Transverse colon (tissue), 4 donors: ENCODE measurements around the gene ABCA1. TPM values are rescaled to one million over a fixed set of nuclear protein-coding genes. Genes with fewer than 3 reads are reported as not detected.

Experiments used
- DNase-seq: peaks from one replicate; pipeline ENCODE4 v3.0.0-alpha.2; 2019
- H3K27ac ChIP-seq, 4 donors: fragments of 200-600 bp; sonication (generic); 2 replicates each; pipeline ENCODE4 v1.5.1; 2016 to 2018; ENCODE audit warnings: inconsistent platforms in 4 of 4
- H3K27me3 ChIP-seq: fragments of 200-600 bp; sonication (generic); 2 replicates; pipeline ENCODE4 v1.5.1; 2017; ENCODE audit warnings: inconsistent platforms
- H3K36me3 ChIP-seq, 4 donors: fragments of 200-600 bp; sonication (generic); 2 replicates each; pipeline ENCODE4 v1.5.1; 2017 to 2019; ENCODE audit warnings: inconsistent platforms in 4 of 4
- H3K4me1 ChIP-seq, 4 donors: fragments of 200-600 bp; sonication (generic); 2 replicates each; pipeline ENCODE4 v1.5.1; 2017 to 2020; ENCODE audit warnings: inconsistent platforms in 4 of 4
- H3K4me3 ChIP-seq, 4 donors: fragments of 200-600 bp; sonication (generic); 1 replicate in 1 of 4; 2 replicates in 3 of 4; pipeline versions ENCODE4 v1.5.1 to v1.6.1; 2017 to 2019; ENCODE audit warnings: inconsistent platforms in 4 of 4
- H3K9me3 ChIP-seq, 2 donors: fragments of 200-600 bp; sonication (generic); 2 replicates each; pipeline ENCODE4 v1.5.1; 2017 to 2019; ENCODE audit warnings: inconsistent platforms in 2 of 2
- EP300 ChIP-seq: sonication (generic); formaldehyde crosslinking; IDR thresholded peaks from one replicate; pipeline ENCODE4 v1.6.1; 2017; ENCODE audit warnings: antibody characterized with exemption, low read depth
- POLR2A ChIP-seq: fragments of 450-650 bp; IDR thresholded peaks from one replicate; pipeline ENCODE4 v1.6.1; 2016; ENCODE audit warnings: antibody characterized with exemption, mild to moderate bottlenecking, moderate library complexity
- POLR2AphosphoS5 ChIP-seq, 3 donors: sonication (generic); formaldehyde crosslinking; IDR thresholded peaks; one replicate each; pipeline ENCODE4 v1.6.1; 2016; ENCODE audit warnings: antibody characterized with exemption in 3 of 3
- WGBS, 2 donors: methylation state at CpG; one replicate each; pipeline ENCODE4 v1.1.5; 2018; ENCODE audit warnings: low coverage in 1 of 2; 5-methylcytosine and 5-hydroxymethylcytosine counted together
- in situ Hi-C, 4 donors: fragments of 200-750 bp; cut with MboI; loops; one replicate each; pipeline versions ENCODE4 v1.15.0 to v1.15.1; 2017; ENCODE audit warnings: low sequenced_read_pairs in 3 of 4, low pct_ligation_motif_present in 1 of 4, low pct_unique_long_range_greater_than_20kb in 1 of 4
- intact Hi-C: fragments of 100-400 bp; cut with DNase I; formaldehyde crosslinking; loops from one replicate; pipeline ENCODE4 v1.15.1; 2023; ENCODE audit warnings: low total_unique reads
- total RNA-seq, 4 donors: library from RNA; depleted of rRNA; stranded (reverse); fragments of >200 nt; gene quantifications; one replicate each; pipeline ENCODE4 v1.1.0, GENCODE V29; 2016
- TF ChIP-seq, protein P1 (sequence below), 5 experiments: fragments of 200-600 bp in 3 of 5; fragments of 450-650 bp in 2 of 5; sonication (generic) in 3 of 5; IDR thresholded peaks; 1 replicate in 2 of 5; 2 replicates in 3 of 5; pipeline ENCODE4 v1.5.1; 2016 to 2017; ENCODE audit warnings: antibody characterized with exemption in 5 of 5, inconsistent platforms in 3 of 5, mild to moderate bottlenecking in 2 of 5, moderate library complexity in 1 of 5

ABCA1 gene
- total RNA-seq, 4 donors from 2014 or later, result 20.5 to 67.3 (median 60.5) TPM

DNA sequence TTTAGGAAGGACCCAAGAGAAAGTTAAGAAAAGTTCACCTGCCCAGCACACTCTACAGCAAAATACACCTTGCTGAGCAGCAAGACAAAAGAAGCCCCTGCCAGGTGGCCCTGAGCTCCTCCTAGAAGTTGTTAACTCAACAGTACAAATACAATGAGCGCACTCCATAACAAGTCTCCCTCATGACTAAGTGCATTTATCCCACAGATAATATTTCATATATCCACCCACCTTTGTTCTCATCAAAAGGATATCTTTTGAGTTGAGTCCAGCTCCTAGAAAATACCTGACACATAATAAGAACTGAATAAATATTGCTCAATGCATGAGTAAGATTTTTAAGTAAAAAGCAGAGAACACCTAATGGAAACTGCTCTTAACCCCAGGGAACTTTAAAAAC is 73.3 kb downstream of the ABCA1 start:
- in situ Hi-C loops (loop anchor here in 1 of 4 donors (25.0 kb wide), 1 partner anchor 558 kb away; no protein-coding TSS in a partner anchor), intact Hi-C loops (no loop called here)
- no peak for TF ChIP-seq POLR2AphosphoS5 (IDR thresholded peaks at IDR 0.05)
- TF ChIP-seq EP300, result no peak
- no peak for TF ChIP-seq POLR2A
- no peaks in the 10 kb centered on the region for H3K27me3 ChIP-seq
- peaks cover 0 to 26% (median 10%) of the 10 kb centered on the region in 4 donors for H3K4me1 ChIP-seq
- peaks cover 0 to 17% (median 2%) of the 10 kb centered on the region in 4 donors for H3K36me3 ChIP-seq
- H3K9me3 ChIP-seq, result no peaks in the 10 kb centered on the region
- H3K27ac ChIP-seq, result no peak overlapping the region
- 72% methylated on average over 1 of the region's 1 CpG; no CpG with 5 or more reads in 1 of the 2 donors for WGBS, 2 donors
- DNase-seq, result no peak
- H3K4me3 ChIP-seq, result no peak overlapping the region

DNA sequence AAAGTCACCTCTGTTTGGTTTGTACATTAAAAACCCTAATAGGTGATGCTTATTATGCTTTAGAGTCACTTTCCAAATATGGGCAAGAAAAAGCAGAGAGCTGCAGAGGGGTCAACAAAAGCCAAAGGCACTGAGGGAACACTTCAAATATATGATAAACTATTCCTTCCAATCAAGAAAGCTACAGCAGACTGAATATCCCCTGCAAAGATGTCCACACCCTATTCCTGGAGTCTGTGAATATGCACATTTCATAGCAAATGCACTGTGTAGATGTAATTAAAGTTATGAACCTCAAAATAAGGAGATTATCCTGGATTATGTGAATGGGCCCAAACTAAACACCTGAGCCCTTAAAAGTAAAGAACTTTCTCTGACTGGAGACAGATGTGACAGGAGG is 74.3 kb downstream of the ABCA1 start:
- Histone ChIP-seq H3K4me1 (peaks cover 0 to 18% (median 6%) of the 10 kb centered on the region in 4 donors), H3K36me3 (peaks cover 0 to 8% (median 2%) of the 10 kb centered on the region in 4 donors), H3K27ac (no peak overlapping the region), H3K27me3 (no peaks in the 10 kb centered on the region), H3K9me3 (no peaks in the 10 kb centered on the region), H3K4me3 (no peak overlapping the region)
- no peak for DNase-seq
- in situ Hi-C loops, result loop anchor here in 1 of 4 donors (25.0 kb wide), 1 partner anchor 559 kb away; no protein-coding TSS in a partner anchor
- no peak for TF ChIP-seq POLR2AphosphoS5 (IDR thresholded peaks at IDR 0.05)
- TF ChIP-seq EP300, result no peak
- TF ChIP-seq, protein P1, sequence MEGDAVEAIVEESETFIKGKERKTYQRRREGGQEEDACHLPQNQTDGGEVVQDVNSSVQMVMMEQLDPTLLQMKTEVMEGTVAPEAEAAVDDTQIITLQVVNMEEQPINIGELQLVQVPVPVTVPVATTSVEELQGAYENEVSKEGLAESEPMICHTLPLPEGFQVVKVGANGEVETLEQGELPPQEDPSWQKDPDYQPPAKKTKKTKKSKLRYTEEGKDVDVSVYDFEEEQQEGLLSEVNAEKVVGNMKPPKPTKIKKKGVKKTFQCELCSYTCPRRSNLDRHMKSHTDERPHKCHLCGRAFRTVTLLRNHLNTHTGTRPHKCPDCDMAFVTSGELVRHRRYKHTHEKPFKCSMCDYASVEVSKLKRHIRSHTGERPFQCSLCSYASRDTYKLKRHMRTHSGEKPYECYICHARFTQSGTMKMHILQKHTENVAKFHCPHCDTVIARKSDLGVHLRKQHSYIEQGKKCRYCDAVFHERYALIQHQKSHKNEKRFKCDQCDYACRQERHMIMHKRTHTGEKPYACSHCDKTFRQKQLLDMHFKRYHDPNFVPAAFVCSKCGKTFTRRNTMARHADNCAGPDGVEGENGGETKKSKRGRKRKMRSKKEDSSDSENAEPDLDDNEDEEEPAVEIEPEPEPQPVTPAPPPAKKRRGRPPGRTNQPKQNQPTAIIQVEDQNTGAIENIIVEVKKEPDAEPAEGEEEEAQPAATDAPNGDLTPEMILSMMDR (IDR thresholded peaks at IDR 0.05), result no peak
- no peak for TF ChIP-seq POLR2A
- intact Hi-C loops, result no loop called here

DNA sequence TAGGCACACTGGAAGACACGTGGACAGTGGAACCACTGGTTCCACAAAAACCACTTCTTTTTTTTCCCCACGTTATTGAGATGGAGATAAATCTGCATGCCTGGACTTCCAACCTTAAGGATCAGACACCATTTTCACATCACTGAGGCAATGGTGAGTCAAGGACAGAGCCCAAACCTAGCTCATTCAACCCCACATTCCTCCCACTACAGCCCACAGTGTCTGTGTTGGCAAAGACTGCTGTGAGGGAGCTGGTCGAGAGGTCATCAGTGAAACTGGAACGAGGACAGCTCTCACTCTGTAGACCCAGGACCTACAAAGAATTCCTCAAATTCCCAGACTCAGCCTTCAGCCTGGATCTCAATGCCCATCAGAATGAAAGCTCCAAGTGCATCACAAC is 74.8 kb downstream of the ABCA1 start:
- H3K36me3 ChIP-seq, result peaks cover 0 to 5% (median 2%) of the 10 kb centered on the region in 4 donors
- no peaks in the 10 kb centered on the region for H3K9me3 ChIP-seq
- no peak for TF ChIP-seq POLR2AphosphoS5 (IDR thresholded peaks at IDR 0.05)
- no peak for TF ChIP-seq POLR2A
- TF ChIP-seq EP300, result no peak
- TF ChIP-seq, protein P1 (IDR thresholded peaks at IDR 0.05), result no peak
- H3K27me3 ChIP-seq, result no peaks in the 10 kb centered on the region
- H3K27ac ChIP-seq, result no peak overlapping the region
- H3K4me1 ChIP-seq, result peaks cover 0 to 14% (median 6%) of the 10 kb centered on the region in 4 donors
- in situ Hi-C loops, result loop anchor here in 1 of 4 donors (25.0 kb wide), 1 partner anchor 559 kb away; no protein-coding TSS in a partner anchor
- no peak overlapping the region for H3K4me3 ChIP-seq
- 63 to 71% methylated on average over 2 to 4 of the region's 4 CpGs for WGBS, 2 donors
- intact Hi-C loops, result no loop called here
- DNase-seq, result no peak

DNA sequence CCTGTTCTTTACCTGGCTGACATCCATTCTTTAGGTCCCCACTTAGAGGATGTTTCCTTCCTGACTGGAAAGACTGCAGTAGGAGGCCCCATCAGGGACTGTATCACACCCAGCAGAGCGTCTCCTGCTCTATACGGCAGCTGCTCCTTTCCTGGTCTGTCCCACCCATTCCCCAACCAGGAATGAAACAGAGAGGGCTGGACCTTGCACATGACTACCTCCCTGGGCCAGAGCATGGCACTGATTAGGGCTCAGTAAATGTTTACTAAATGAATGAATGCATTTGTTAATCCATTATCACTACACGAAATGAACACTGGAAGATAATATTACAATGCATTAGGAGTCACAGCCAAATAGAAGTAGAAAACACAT is 76.4 kb downstream of the ABCA1 start:
- no peaks in the 10 kb centered on the region for H3K9me3 ChIP-seq
- no peak for DNase-seq
- WGBS, 2 donors, result 73 to 75% methylated on average over 3 of the region's 3 CpGs
- TF ChIP-seq, protein P1 (IDR thresholded peaks at IDR 0.05), result no peak
- TF ChIP-seq EP300, result no peak
- H3K4me3 ChIP-seq, result no peak overlapping the region
- H3K36me3 ChIP-seq, result peaks cover 0 to 5% (median under 1%) of the 10 kb centered on the region in 4 donors
- intact Hi-C loops (no loop called here), in situ Hi-C loops (loop anchor here in 1 of 4 donors (25.0 kb wide), 1 partner anchor 561 kb away; no protein-coding TSS in a partner anchor)
- H3K4me1 ChIP-seq, result peaks cover 0 to 14% (median 6%) of the 10 kb centered on the region in 4 donors
- H3K27me3 ChIP-seq, result no peaks in the 10 kb centered on the region
- H3K27ac ChIP-seq, result no peak overlapping the region
